Naive thymus-derived CD4-positive, alpha-beta T cell (primary cell): ENCODE data around the gene FARP2. TPM values are rescaled to one million over a fixed set of nuclear protein-coding genes. Genes with fewer than 3 reads are reported as not detected.
"Not testable (repeated sequence)": the region's sequence is repeated elsewhere in the genome, so short reads cannot be mapped to it uniquely, and the experiment has no call there.

Experiments
- ATAC-seq: fragments of 150-1000 bp; cut with Tn5 transposase; 2 replicates; pipeline ENCODE4 v1.10.0; 2021; ENCODE audit warnings: mild to moderate bottlenecking, moderate library complexity
- CTCF ChIA-PET: fragments of 350-600 bp; sonication (Branson Sonifier 250); formaldehyde crosslinking; loops from one replicate; lab custom pipeline; 2021; ENCODE audit warnings: antibody characterized with exemption; lab: Charles Lee
- POLR2A ChIA-PET: fragments of 350-600 bp; sonication (Branson Sonifier 250); formaldehyde crosslinking; loops from one replicate; lab custom pipeline; 2021; ENCODE audit warnings: antibody characterized with exemption, inconsistent platforms; lab: Charles Lee
- DNase-seq, 9 donors: peaks; one replicate each; pipeline versions ENCODE4 v3.0.0 to v3.0.0-alpha.2; 2020 to 2022; ENCODE audit warnings: mixed read lengths in 1 of 9
- H3K27ac ChIP-seq: one replicate; pipeline ENCODE4 v1.7.0; 2013; ENCODE audit warnings: mild to moderate bottlenecking, low read depth, low read length, moderate library complexity
- H3K27me3 ChIP-seq, 2 donors: one replicate each; pipeline ENCODE4 v1.7.0; 2013; ENCODE audit warnings: low read length in 2 of 2, mild to moderate bottlenecking in 2 of 2, moderate library complexity in 2 of 2; ENCODE audit not compliant: control insufficient read depth in 2 of 2, insufficient read depth in 2 of 2
- H3K36me3 ChIP-seq, 3 experiments: 1 replicate in 2 of 3; 2 replicates in 1 of 3; pipeline ENCODE4 v1.7.0; 2013; ENCODE audit warnings: low read length in 3 of 3, mild to moderate bottlenecking in 3 of 3, moderate library complexity in 1 of 3; ENCODE audit not compliant: insufficient read depth in 3 of 3, control insufficient read depth in 2 of 3
- H3K4me1 ChIP-seq, 2 donors: one replicate each; pipeline ENCODE4 v1.7.0; 2013; ENCODE audit warnings: low read length in 2 of 2, mild to moderate bottlenecking in 2 of 2, moderate library complexity in 1 of 2; ENCODE audit not compliant: control insufficient read depth in 2 of 2, insufficient read depth in 2 of 2
- H3K4me3 ChIP-seq: 2 replicates; pipeline ENCODE4 v1.7.0; 2013; ENCODE audit warnings: mild to moderate bottlenecking, low read length
- H3K9me3 ChIP-seq, 3 experiments: 1 replicate in 2 of 3; 2 replicates in 1 of 3; pipeline ENCODE4 v1.7.0; 2013; ENCODE audit warnings: low read length in 3 of 3; ENCODE audit not compliant: control insufficient read depth in 2 of 3
- H3K27ac Mint-ChIP-seq, 9 donors: one replicate each; pipeline ENCODE4 v1.8.0; 2020 to 2022; ENCODE audit warnings: mixed read lengths in 9 of 9, mild to moderate bottlenecking in 8 of 9, moderate library complexity in 5 of 9, inconsistent platforms in 2 of 9
- H3K27me3 Mint-ChIP-seq, 5 donors: one replicate each; pipeline ENCODE4 v1.8.0; 2021 to 2022; ENCODE audit warnings: mixed read lengths in 5 of 5, mild to moderate bottlenecking in 1 of 5
- H3K36me3 Mint-ChIP-seq, 5 donors: one replicate each; pipeline ENCODE4 v1.8.0; 2020 to 2022; ENCODE audit warnings: mixed read lengths in 5 of 5, mild to moderate bottlenecking in 3 of 5, inconsistent platforms in 1 of 5
- H3K4me1 Mint-ChIP-seq, 7 donors: one replicate each; pipeline ENCODE4 v1.8.0; 2020 to 2022; ENCODE audit warnings: mixed read lengths in 7 of 7, mild to moderate bottlenecking in 3 of 7, inconsistent platforms in 1 of 7
- H3K4me3 Mint-ChIP-seq, 10 donors: one replicate each; pipeline ENCODE4 v1.8.0; 2020 to 2022; ENCODE audit warnings: mild to moderate bottlenecking in 10 of 10, mixed read lengths in 10 of 10, moderate library complexity in 6 of 10, inconsistent platforms in 2 of 10
- H3K9me3 Mint-ChIP-seq, 11 donors: one replicate each; pipeline ENCODE4 v1.8.0; 2020 to 2022; ENCODE audit warnings: mixed read lengths in 11 of 11, mild to moderate bottlenecking in 4 of 11, inconsistent platforms in 1 of 11, moderate library complexity in 1 of 11
- intact Hi-C, 2 donors: fragments of 100-400 bp; cut with micrococcal nuclease; formaldehyde crosslinking; loops; one replicate each; pipeline ENCODE4 v1.15.1; 2023
- polyA plus RNA-seq, 2 donors: library from polyadenylated mRNA; unstranded; fragments of 300-500 nt; fragmentation: Illumina TruSeq; gene quantifications; one replicate each; pipeline ENCODE4 v1.2.3, GENCODE V29; 2021
- total RNA-seq, 6 experiments: library from RNA in 5 of 6; stranded (reverse) in 5 of 6; gene quantifications; 1 replicate in 5 of 6; 2 replicates in 1 of 6; pipeline ENCODE4 v1.2.3 and lab custom pipeline; 2021 to 2026

The FARP2 gene
- total and polyA plus RNA-seq, 7 experiments from 2014 or later, result 6.2 to 31.0 (median 19.5) TPM

GRCh38 chr2:241379481-241380480 is 23.7 kb downstream of the FARP2 start:
- ChIA-PET CTCF (no interaction called here), POLR2A (no interaction called here)
- Mint-ChIP-seq H3K9me3 (no peaks in the 10 kb centered on the region), H3K4me3 (no peak overlapping the region), H3K27me3 (no peaks in the 10 kb centered on the region), H3K36me3 (peaks cover 0 to 57% (median 12%) of the 10 kb centered on the region in 5 donors), H3K27ac (no peak overlapping the region), H3K4me1 (peaks cover 0 to 5% (median 0%) of the 10 kb centered on the region in 7 donors)
- intact Hi-C loops, result no loop called here
- Histone ChIP-seq H3K4me1 (no peaks in the 10 kb centered on the region), H3K36me3 (peaks cover 0 to 5% (median 0%) of the 10 kb centered on the region in 3 experiments), H3K27me3 (no peaks in the 10 kb centered on the region), H3K9me3 (no peaks in the 10 kb centered on the region), H3K4me3 (no peak overlapping the region), H3K27ac (no peak overlapping the region)
- no peak for ATAC-seq
- DNase-seq, result no peak

DNA sequence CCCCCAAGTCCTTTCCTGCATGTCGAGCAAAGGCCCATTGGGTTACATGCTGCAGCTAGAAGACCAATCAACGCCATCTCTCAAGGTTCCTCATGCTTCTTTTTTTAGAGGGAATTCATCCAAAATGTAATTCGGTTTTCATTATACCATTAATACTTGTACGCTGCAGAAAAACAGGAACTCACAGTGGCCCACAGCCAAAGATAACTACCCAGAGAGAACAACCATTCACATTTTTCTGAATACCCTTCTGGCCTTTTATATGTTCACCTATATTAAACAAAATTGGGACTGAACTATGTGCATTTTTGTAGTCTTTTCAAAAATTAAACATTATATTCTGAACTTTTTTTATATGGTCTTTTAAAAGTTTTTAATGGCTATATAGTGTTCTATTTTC is 25.8 kb downstream of the FARP2 start:
- H3K27ac ChIP-seq, result no peak overlapping the region
- no peak overlapping the region for H3K4me3 ChIP-seq
- peaks cover 0 to 37% (median 3%) of the 10 kb centered on the region in 5 donors for H3K36me3 Mint-ChIP-seq
- no peaks in the 10 kb centered on the region for H3K9me3 ChIP-seq
- no peaks in the 10 kb centered on the region for H3K27me3 Mint-ChIP-seq
- intact Hi-C loops, result no loop called here
- ATAC-seq, result no peak
- no peaks in the 10 kb centered on the region for H3K27me3 ChIP-seq
- H3K36me3 ChIP-seq, result peaks cover 0 to 5% (median 0%) of the 10 kb centered on the region in 3 experiments
- H3K4me3 Mint-ChIP-seq, result no peak overlapping the region
- H3K9me3 Mint-ChIP-seq, result no peaks in the 10 kb centered on the region
- peaks cover 0 to 5% (median 0%) of the 10 kb centered on the region in 7 donors for H3K4me1 Mint-ChIP-seq
- H3K27ac Mint-ChIP-seq, result no peak overlapping the region
- H3K4me1 ChIP-seq, result no peaks in the 10 kb centered on the region
- DNase-seq, result no peak
- ChIA-PET CTCF (no interaction called here), POLR2A (no interaction called here)

DNA sequence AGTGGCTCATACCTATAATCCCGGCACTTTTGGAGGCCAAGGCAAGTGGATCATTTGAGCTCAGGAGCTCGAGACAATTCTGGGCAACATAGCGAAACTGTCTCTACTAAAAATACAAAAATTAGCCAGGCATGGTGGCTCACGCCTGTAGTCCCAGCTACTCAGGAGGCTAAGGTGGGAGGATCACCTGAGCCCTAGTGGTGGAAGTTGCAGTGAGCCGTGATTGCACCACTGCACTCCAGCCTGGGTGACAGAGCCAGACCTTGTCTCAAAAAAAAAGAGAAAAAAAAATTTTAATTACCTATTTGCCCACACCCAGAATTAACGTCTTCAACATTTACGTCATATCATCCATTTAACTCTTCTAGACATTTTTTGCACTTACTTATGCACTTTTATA is 29.4 kb downstream of the FARP2 start:
- ATAC-seq, H3K4me3 ChIP-seq, H3K4me1 ChIP-seq, intact Hi-C loops, H3K9me3 ChIP-seq, H3K4me3 Mint-ChIP-seq, H3K36me3 ChIP-seq, DNase-seq, H3K27me3 Mint-ChIP-seq, CTCF ChIA-PET, H3K4me1 Mint-ChIP-seq, POLR2A ChIA-PET, H3K9me3 Mint-ChIP-seq, H3K27me3 ChIP-seq, H3K27ac ChIP-seq, H3K27ac Mint-ChIP-seq: not testable (repeated sequence)
- H3K36me3 Mint-ChIP-seq, result peaks cover 0 to 30% (median 10%) of the 10 kb centered on the region in 5 donors

DNA sequence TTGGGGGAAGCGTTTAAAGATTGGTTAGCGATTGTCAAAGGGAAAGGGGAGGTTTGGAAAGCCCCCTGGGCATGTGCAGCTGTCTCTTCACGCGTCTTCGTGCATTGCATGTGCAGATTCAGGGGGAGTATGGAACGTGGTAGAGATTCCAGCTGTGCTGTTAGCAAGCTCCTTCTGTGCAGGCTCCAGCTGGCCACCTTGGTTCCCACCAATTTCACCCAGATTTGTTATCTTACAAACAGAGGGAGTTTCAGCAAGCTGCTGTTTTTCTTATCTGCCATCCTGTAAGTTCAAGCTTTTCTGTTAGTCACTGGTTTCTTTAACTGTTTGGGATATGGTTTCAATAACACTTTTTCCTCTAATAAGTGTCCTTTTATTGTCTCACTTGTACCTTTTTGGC is 30.4 kb downstream of the FARP2 start:
- Mint-ChIP-seq H3K36me3 (peaks cover 0 to 27% (median 10%) of the 10 kb centered on the region in 5 donors), H3K27ac (no peak overlapping the region), H3K27me3 (no peaks in the 10 kb centered on the region), H3K4me3 (no peak overlapping the region), H3K4me1 (peaks cover 0 to 10% (median 0%) of the 10 kb centered on the region in 7 donors), H3K9me3 (peaks cover 0 to 4% (median 0%) of the 10 kb centered on the region in 11 donors)
- ChIA-PET POLR2A (interaction anchor here (0.8 kb wide), 1 partner anchor 28 kb away, joined by 3 read pairs; no protein-coding TSS in a partner anchor), CTCF (no interaction called here)
- Histone ChIP-seq H3K9me3 (no peaks in the 10 kb centered on the region), H3K4me3 (no peak overlapping the region), H3K36me3 (peaks cover 0 to 5% (median 0%) of the 10 kb centered on the region in 3 experiments), H3K27ac (no peak overlapping the region), H3K4me1 (no peaks in the 10 kb centered on the region), H3K27me3 (no peaks in the 10 kb centered on the region)
- ATAC-seq (no peak), DNase-seq (no peak)
- intact Hi-C loops, result no loop called here

DNA sequence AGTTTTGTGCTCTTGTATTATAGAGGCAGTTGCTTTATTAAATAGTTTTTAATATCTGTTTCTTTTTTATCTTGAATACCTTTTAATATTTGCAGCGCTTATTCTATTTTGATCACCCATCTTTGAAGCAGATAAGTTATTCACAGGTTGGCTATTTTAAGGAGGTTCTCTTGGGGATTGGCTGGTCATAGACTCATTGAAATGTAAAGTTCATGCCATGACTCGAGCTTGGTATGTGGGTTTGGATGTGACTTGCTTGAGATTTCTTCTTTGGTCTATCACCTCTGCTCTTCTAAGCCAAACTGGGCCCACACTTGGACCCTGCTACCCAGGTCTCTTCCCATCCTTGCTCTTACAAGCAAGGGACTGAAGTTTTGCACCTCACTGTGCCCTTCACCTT is 33.6 kb downstream of the FARP2 start:
- no peak for ATAC-seq
- DNase-seq, result no peak
- Mint-ChIP-seq H3K9me3 (peaks cover 0 to 4% (median 0%) of the 10 kb centered on the region in 11 donors), H3K36me3 (peaks cover 0 to 20% (median 11%) of the 10 kb centered on the region in 5 donors), H3K27ac (no peak overlapping the region), H3K4me1 (peaks cover 0 to 8% (median 0%) of the 10 kb centered on the region in 7 donors), H3K4me3 (no peak overlapping the region), H3K27me3 (no peaks in the 10 kb centered on the region)
- H3K9me3 ChIP-seq, result no peaks in the 10 kb centered on the region
- no peak overlapping the region for H3K4me3 ChIP-seq
- H3K27ac ChIP-seq, result no peak overlapping the region
- POLR2A ChIA-PET, result no interaction called here
- intact Hi-C loops, result no loop called here
- H3K36me3 ChIP-seq, result no peaks in the 10 kb centered on the region
- no peaks in the 10 kb centered on the region for H3K27me3 ChIP-seq
- H3K4me1 ChIP-seq, result no peaks in the 10 kb centered on the region
- CTCF ChIA-PET, result no interaction called here

- H3K36me3 Mint-ChIP-seq, result peaks cover 0 to 26% (median 16%) of the 10 kb centered on the region in 5 donors
- Histone ChIP-seq H3K9me3 (no peaks in the 10 kb centered on the region), H3K4me3 (no peak overlapping the region), H3K36me3 (no peaks in the 10 kb centered on the region), H3K4me1 (no peaks in the 10 kb centered on the region), H3K27ac (no peak overlapping the region), H3K27me3 (no peaks in the 10 kb centered on the region)
- H3K27ac Mint-ChIP-seq, result no peak overlapping the region
- no peak for ATAC-seq
- H3K9me3 Mint-ChIP-seq, result peaks cover 0 to 4% (median 0%) of the 10 kb centered on the region in 11 donors
- no peak for DNase-seq
- intact Hi-C loops, result no loop called here
- H3K27me3 Mint-ChIP-seq, result no peaks in the 10 kb centered on the region
- POLR2A ChIA-PET, result interaction anchor here (1.2 kb wide), 1 partner anchor 22 kb away, joined by 3 read pairs; no protein-coding TSS in a partner anchor
- H3K4me1 Mint-ChIP-seq, result peaks cover 0 to 8% (median 0%) of the 10 kb centered on the region in 7 donors
- H3K4me3 Mint-ChIP-seq, result no peak overlapping the region
- CTCF ChIA-PET, result no interaction called here
These were observed 34.5 kb downstream of the FARP2 start for GRCh38 chr2:241390301-241391206.
